ENCODE measurements around the gene RASGRF1. TPM values are rescaled to one million over a fixed set of nuclear protein-coding genes. Genes with fewer than 3 reads are reported as not detected.
A peak's percentile ranks its signal among the peaks of the same experiment; 100 is the strongest.

RASGRF1 gene
- total and polyA plus RNA-seq, 2 experiments from 2014 or later = 0.06 TPM; not detected in 1

DNA sequence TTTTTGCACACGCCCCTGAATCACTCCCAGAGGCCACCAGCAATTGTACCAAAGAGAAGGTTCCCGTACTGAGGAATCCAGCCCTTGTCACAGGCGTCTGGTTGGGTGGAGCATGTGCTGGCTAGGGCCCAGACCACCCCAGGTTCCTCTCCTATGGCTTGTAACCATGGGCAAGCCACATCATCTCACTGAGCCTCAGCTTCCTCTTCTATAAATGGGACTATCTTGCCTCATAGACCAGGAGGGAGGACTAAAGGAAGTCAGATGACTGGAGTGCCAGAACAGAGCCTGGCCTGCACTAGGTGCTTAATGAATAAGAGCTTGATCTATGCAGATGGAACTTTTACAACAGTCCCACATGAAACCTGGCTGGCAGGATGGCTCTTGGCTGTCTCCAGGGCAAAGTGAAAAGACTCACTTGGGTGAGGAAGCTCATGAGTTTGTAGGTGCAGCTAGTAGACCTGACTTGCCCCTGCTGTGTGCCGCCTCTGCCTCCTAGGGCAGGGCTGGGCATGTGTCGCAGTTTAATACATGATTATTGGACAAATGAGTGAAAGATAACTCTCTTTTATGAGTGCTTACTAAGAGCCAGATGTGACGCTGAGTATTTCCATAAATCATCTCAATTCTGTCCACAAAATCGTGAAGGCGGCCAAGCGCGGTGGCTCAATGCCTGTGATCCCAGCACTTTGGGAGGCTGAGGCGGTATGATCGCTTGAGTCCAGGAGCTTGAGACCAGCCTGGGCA is 175.1 kb downstream of the RASGRF1 start:
- Histone ChIP-seq H3K27ac (no peak overlapping the region), H3K36me3 (peaks cover 9% of the 10 kb centered on the region), H3K4me3 (no peak overlapping the region), H3K9me3 (ENCODE audit: low read depth) (no peaks in the 10 kb centered on the region), H3K27me3 (no peaks in the 10 kb centered on the region), H3K4me1 (ENCODE audit: low read depth) (no peaks in the 10 kb centered on the region)
- DNase-seq (ENCODE audit: low read depth in 1 of 2, low spot score in 1 of 2) = peak in 1 of 2 donors; percentile 27
- TF ChIP-seq, protein P1, sequence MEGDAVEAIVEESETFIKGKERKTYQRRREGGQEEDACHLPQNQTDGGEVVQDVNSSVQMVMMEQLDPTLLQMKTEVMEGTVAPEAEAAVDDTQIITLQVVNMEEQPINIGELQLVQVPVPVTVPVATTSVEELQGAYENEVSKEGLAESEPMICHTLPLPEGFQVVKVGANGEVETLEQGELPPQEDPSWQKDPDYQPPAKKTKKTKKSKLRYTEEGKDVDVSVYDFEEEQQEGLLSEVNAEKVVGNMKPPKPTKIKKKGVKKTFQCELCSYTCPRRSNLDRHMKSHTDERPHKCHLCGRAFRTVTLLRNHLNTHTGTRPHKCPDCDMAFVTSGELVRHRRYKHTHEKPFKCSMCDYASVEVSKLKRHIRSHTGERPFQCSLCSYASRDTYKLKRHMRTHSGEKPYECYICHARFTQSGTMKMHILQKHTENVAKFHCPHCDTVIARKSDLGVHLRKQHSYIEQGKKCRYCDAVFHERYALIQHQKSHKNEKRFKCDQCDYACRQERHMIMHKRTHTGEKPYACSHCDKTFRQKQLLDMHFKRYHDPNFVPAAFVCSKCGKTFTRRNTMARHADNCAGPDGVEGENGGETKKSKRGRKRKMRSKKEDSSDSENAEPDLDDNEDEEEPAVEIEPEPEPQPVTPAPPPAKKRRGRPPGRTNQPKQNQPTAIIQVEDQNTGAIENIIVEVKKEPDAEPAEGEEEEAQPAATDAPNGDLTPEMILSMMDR (IDR thresholded peaks at IDR 0.05; ENCODE audit: low read depth, low read length) = no peak

DNA sequence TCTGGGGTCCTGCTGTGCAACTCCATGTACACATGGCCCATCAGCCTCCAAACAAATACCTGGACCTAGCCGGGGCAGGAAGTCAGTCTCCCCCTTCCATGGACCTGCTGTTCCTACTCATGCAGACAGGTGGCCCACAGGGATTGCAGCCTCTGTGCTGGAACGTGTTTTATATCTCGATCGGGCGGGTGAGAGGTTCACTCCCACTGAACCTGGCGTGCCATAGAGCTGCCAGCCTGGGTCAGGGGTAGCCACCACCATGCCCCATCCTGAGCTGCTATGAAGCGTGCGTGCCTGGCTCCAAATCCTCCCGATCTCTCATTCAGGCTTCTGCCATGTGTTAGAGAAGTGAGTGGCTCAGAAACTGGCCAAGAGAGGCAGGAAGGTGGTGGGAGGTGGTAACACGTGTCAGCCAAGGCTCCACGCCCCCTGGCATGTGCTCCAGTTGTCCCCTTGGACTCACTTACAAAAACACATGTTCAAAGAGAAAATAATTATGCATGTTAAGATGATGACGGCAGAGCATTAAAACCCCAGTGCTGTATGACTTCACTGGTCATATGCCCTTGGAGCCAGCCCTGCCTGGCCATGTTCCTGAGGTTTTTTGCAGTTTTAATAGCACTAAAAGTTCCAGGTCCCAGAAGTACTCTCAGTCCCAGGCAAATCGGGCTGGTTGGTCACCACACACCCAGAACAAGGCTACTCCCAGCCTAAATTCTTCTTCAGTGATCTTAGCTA is 176.4 kb downstream of the RASGRF1 start:
- no peak overlapping the region for H3K4me3 ChIP-seq
- H3K9me3 ChIP-seq (ENCODE audit: low read depth) = no peaks in the 10 kb centered on the region
- H3K36me3 ChIP-seq = peaks cover 10% of the 10 kb centered on the region
- no peaks in the 10 kb centered on the region for H3K27me3 ChIP-seq
- TF ChIP-seq, protein P1 (IDR thresholded peaks at IDR 0.05; ENCODE audit: low read depth, low read length) = peak; percentile 42
- H3K4me1 ChIP-seq (ENCODE audit: low read depth) = no peaks in the 10 kb centered on the region
- no peak for DNase-seq (ENCODE audit: low read depth in 1 of 2, low spot score in 1 of 2)
- H3K27ac ChIP-seq = no peak overlapping the region

DNA sequence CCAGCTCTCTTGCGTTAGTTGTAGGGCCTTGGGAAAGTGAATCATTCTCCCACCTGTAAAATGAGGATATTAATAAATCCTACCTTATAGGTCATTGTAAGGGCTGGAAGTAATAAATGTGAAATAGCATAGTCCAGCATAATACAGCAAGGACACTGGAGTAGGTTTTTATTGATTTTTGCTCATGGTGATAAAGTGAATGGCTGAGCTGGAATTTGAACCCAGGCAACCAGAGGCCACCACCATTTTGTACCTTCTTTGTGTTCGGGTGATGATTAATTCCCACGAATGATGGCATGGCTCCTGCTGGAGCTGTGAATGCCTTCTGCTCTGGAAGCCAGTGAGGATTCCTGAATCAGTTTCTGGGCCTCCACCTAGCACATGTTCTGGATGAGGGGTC is 177.6 kb downstream of the RASGRF1 start:
- Histone ChIP-seq H3K4me1 (ENCODE audit: low read depth) (no peaks in the 10 kb centered on the region), H3K27ac (no peak overlapping the region), H3K27me3 (no peaks in the 10 kb centered on the region), H3K9me3 (ENCODE audit: low read depth) (no peaks in the 10 kb centered on the region), H3K4me3 (no peak overlapping the region), H3K36me3 (peaks cover 19% of the 10 kb centered on the region)
- no peak for DNase-seq (ENCODE audit: low read depth in 1 of 2, low spot score in 1 of 2)
- TF ChIP-seq, protein P1 (IDR thresholded peaks at IDR 0.05; ENCODE audit: low read depth, low read length) = no peak

DNA sequence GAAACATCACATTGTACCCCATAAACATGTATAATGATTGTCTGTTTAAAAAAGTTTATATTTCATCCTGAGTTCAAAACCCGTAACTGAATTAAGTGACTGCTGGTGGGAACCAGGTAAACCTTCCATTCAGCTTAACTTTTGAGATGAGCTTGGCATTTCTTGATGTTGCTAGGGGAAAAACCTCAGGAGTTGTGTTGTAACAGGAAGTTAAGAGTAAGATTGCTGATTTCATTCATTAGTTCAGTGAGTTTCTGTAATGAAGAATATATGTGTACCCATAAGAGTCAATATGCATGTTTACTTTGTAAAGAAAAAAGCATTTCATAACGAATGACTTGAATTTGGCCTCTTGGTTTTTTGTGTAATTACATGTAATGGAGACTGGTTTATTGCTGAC is 178.3 kb downstream of the RASGRF1 start:
- H3K4me3 ChIP-seq = no peak overlapping the region
- H3K4me1 ChIP-seq (ENCODE audit: low read depth) = no peaks in the 10 kb centered on the region
- no peaks in the 10 kb centered on the region for H3K27me3 ChIP-seq
- TF ChIP-seq, protein P1 (IDR thresholded peaks at IDR 0.05; ENCODE audit: low read depth, low read length) = no peak
- H3K36me3 ChIP-seq = peaks cover 23% of the 10 kb centered on the region
- H3K27ac ChIP-seq = no peak overlapping the region
- no peak for DNase-seq (ENCODE audit: low read depth in 1 of 2, low spot score in 1 of 2)
- no peaks in the 10 kb centered on the region for H3K9me3 ChIP-seq (ENCODE audit: low read depth)

DNA sequence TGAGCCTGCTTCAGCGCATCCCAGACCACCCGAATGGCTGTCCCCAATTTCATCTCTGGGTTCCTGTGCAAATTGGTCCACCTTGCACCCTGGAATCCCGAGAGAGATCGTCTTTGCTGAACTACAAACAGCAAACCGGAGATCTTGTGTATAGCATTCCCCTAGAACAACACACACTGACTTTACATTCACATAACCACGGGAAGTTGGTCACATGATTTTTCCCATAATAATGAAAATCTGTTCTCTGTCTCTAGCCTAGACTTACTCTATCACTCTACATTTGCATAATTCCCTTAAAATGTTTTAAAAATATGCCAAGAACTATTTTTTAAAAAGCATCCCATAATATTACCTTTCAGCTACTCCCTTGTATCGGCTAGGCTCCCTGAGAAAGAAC is 180.3 kb downstream of the RASGRF1 start:
- no peaks in the 10 kb centered on the region for H3K27me3 ChIP-seq
- TF ChIP-seq, protein P1 (IDR thresholded peaks at IDR 0.05; ENCODE audit: low read depth, low read length) = no peak
- H3K4me3 ChIP-seq = no peak overlapping the region
- no peak for DNase-seq (ENCODE audit: low read depth in 1 of 2, low spot score in 1 of 2)
- H3K36me3 ChIP-seq = peaks cover 41% of the 10 kb centered on the region
- no peak overlapping the region for H3K27ac ChIP-seq
- H3K9me3 ChIP-seq (ENCODE audit: low read depth) = no peaks in the 10 kb centered on the region
- no peaks in the 10 kb centered on the region for H3K4me1 ChIP-seq (ENCODE audit: low read depth)

Other genes starting within 250 kb of the RASGRF1 start
- 760 and 1,026 TPM in 2 replicates for gene MORF4L1, start 217.9 kb downstream of the RASGRF1 start, total RNA-seq
- 625 and 669 TPM in 2 replicates for gene MORF4L1, start 217.9 kb downstream of the RASGRF1 start, polyA plus RNA-seq
- 24.1 and 37.3 TPM in 2 replicates for gene CTSH, start 145.7 kb downstream of the RASGRF1 start, total RNA-seq
- gene CTSH, start 145.7 kb downstream of the RASGRF1 start, polyA plus RNA-seq = 26.5 and 39.3 TPM in 2 replicates
- not detected in 2 replicates for gene ANKRD34C, start 191.9 kb upstream of the RASGRF1 start, total RNA-seq
- gene ANKRD34C, start 191.9 kb upstream of the RASGRF1 start, polyA plus RNA-seq = not detected in 2 replicates
- gene TMED3, start 220.3 kb upstream of the RASGRF1 start, total RNA-seq = 74.3 and 79.9 TPM in 2 replicates
- gene TMED3, start 220.3 kb upstream of the RASGRF1 start, polyA plus RNA-seq = 74.6 and 85.6 TPM in 2 replicates